NOMO-1 treated with dmso at 0.1 percent for 144 hours (cell line): ENCODE results near the gene ESR1.
"Not testable (repeated sequence)": the region's sequence is repeated elsewhere in the genome, so short reads cannot be mapped to it uniquely, and the experiment has no call there.

Source experiments
- DNase-seq: peaks from one replicate; lab custom pipeline; 2025; ENCODE audit not compliant: unreplicated experiment; lab: John Stamatoyannopoulos, UW

The ESR1 gene

DNA sequence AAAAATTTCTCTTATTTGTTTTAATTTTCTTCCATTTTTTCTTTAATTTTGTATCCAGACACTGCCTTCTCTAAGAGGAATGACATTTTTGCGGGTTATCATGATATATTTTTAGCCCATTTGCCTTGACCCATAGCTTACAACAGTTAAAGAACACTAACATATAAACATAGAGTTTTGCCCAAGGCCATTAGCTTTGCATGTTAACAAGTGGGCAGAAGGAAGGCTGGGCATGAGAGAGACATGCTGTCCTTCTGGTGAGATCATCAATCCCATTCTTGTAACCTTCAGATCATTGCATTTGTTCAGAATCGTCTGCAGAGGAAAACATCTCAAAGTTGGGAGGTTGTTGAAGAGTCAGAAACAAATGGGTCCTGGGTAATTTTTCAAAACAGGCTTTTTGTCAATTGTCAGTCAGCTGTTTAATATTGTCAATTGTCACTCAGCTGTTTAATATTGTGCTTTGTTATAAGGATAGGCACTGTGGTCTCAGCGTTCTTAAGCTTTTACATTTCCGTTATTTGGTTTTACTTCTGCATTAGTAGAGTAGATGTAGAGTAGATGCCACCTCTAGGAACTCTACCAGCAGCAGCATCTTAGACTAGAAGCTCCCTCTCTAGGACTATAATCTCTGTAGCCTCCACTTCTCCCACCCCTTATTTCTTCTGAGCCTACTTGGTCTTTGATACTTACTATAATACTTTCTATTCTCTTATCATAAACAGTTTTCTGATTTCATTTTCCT, 243.1 kb downstream of the ESR1 start:
- no peak for DNase-seq

DNA sequence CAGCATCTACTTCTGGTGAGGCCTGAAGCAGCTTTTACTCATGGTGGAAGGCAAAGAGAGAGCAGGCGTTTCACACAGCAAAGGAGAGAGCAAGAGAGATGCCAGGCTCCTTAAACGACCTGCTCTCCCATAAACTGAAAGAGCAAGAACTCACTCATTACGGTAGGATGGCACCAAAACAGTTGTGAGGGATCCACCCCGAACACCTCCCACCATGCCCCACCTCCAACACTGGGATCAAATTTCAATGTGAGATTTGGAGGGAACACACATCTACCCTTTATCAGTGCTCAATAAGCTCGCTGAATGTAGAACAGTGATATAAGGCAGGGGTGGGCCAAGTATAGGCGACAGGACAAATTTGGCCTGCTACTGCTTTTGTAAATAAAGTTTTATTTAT, 244.6 kb downstream of the ESR1 start:
- no peak for DNase-seq

DNA sequence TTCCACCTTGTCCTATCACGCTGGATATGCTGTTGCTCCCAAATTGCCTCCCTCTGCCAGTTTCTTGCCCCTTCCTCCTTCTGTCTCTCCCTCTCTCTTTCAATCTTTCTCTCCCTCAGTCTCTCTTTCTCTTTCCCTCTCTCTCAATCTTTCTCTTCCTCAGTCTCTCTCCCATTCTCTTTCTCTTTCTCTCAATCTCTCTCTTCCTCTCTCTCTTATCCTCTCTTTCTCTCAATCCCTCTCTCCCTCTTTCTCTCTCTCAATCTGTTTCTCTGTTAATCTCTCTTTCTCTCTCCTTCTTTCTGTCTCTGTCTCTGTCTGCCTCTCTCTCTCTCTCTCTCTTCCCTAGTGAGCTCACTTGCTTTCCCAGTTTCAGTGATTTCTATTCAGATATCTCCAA, 245.8 kb downstream of the ESR1 start:
- DNase-seq, result no peak

DNA sequence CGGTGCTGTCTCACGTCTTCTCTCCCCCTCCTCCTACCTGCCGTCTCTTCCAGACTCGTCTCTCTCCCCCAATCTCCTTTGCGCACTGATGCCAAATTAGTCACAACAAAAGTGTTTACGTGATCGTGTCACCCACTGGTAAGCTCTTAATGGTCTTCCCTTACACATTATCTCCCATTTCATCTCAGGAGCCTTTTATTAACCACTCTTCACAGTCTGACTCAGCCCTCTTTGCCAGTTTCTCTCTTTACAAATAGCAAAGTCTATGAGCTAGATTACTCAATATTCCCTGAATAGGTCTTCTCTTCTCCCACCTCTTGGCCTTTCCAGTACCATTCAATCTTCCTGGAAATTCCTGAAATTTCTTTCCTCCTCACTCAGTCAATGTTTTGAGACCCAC, 247.0 kb downstream of the ESR1 start:
- no peak for DNase-seq

DNA sequence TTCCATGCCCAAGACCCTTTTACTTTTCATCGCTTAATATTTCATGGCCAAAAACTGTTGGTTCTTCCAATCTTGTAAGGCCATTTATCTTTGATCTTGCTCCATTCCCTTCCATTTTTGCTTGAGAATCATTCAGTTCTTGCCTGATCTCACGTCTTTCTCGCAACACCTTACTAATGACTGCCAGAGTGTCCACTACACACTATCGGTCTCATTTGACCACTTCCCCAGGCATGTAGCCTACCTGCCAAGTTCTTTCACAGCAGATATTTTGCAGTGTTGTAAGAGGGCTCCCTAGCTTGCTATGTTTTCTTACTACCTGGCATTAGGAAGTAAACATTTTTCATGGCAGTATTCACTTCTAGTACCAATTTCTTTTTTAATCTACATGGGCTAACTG, 248.0 kb downstream of the ESR1 start:
- no peak for DNase-seq

DNA sequence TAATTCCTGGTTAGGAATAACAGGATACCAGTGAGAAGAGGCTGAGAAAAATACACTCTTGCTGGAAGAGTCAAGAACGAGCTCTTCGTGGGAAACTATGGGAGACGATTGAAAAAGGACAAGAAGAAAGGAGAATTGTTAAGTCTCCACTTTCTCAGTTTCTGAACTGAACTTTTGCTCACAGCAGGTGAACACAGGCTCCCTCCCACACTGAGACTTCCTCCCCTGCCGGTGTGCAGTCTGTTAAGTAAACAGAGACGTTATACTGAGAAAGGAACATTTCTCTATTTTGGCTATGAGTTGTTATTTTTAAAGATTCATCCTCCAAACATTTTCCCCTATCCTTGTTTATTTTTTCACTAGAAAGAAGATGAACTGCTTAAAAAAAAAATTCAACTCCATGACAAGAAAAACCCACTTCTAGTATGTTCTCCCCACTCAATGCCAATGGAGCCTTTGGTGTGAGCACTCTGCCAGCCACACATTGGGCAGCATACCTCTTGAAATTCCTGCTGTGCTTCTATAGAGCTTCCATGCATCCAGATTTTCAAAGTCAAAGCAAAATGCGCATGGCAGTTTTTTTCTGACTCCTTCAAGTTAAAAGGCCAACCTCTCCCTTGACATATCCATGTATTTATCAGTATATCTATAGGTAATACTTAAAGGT, 250.5 kb downstream of the ESR1 start:
- no peak for DNase-seq

DNA sequence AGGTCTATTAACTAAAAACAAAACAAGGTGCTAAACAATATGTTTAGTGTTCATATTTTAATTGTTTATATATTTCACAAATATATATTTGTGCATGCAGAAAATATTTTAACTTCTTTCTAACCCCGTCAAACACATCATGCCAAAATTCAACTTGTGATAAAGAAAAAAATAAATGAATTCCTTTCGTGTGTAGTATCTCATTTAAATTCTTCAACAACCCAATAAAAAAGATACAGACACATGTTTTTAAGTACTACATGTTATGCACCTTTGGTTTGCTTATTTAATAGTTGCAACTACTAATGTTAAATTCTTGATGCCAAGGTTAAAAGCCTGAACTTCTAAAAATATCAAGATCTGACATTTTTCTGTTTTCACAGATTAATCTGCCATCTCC, 252.4 kb downstream of the ESR1 start:
- no peak for DNase-seq

DNA sequence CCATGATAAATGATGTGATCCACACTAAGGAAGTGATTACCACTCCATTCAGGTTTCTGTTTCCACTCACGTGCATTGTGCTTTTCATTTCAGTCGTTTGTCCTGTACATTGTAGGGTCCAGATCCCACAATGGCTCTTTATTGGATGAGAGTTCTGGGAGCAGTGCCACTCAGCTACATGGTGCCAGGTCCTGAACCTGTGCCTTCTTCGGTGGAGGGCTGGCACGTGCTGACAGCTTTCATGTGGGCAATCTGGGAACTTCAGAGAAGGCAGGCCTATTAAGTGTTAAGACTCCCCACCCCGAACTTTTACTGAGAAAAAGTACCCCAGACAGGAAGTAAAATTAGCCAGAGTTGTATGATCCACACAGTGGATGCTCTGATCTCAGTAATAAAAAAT, 255.0 kb downstream of the ESR1 start:
- DNase-seq, result no peak

DNA sequence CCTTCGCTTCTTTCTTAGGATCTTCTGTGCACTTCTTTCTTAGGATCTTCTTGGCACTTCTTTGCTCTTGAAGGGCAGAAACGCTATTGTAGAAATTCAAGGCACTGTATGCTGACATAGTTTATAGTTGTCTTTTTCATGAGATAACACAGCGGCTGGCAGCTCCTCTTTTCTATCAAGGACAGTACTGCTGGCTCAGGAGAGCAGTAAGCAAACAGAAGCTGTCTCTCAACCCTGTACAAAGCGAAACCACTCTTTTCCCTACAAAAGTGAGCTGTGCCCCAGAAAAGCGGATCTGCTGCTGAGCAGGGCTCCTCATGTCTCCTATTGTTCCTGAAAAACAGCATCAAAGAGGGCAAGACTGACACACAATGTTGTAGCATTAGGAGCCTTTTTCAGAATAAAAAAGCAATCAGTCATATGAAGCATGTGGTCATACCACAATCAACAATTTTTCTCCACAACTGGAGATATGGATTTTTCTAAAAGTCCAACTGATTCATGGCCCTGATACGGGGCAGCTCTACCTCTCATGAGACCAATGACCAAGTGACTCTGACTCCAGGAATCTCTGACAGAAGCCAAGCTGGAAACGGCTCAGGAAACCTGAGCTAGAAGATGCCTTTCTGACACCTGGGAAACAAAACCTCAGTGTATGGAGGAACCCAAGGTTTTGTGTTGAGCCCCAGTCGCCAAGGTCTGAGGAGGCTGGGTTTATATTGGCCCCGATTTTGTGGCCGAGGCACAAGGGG, 255.9 kb downstream of the ESR1 start:
- DNase-seq, result no peak

DNA sequence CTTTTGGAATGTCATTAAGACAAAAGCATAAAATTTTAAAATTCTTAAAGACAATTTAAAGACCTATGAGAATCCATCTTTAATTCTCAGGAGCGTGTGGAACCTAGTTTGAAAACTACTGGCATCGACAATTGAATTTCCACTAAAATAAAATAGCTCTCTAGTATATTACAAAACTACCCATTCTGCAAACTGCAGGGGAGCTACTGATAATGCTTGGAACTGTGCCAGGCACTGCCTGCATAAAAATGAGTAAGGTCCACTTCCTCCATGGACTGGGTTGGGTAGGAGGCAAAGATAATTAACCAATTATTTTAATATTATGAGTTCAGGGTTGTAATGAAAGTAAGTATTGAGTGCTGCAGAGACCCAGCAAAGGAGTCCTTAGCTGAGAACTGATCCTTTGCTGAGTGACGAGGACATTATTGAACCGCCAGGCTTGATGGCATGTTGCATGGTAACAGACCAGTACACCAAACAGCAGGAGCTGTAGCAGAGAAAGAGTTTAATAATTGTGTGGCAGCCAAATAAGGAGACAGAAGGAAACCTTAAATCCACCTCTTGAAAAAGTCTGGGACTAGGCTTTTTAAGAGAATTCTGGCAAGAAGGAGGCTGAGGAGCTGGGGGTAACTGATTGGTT, 261.3 kb downstream of the ESR1 start:
- DNase-seq, result no peak

DNA sequence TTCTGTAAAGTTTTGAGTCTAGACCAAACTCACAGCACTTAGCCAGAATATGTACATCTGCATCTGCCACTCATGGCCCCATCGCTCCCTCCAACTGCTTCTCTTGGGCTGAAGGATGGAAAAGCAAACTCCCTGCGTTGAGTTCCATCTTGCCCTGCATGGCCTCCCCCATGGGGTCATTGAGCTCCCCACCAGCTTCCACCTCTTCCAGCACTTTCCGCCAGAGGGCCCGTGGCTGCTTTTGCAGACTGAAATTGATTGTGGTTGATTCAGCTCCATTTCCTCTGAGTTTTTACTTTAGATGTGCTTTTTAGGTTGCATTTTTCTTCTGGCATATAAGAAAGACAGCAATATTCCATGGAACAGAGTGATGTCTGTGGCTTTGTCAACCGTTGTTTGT, 263.1 kb downstream of the ESR1 start:
- no peak for DNase-seq

DNA sequence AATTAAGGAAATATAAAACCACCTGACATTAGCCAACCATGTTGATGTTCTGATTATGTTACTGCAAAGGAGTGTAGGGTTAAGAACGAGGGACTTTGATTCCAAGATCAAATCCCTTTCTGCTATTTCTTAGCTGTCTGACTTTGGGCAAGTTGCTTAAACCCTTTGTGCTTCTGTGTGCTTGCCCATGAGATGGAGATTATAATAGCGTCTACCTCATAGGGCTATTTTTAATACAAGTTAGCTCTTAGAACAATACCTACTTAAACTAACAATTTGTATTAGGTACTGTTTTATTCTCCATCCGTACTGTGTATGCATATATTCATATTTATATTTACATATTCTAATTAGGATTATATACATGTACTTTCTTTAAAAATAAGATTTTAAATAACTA, 263.8 kb downstream of the ESR1 start:
- no peak for DNase-seq

DNA sequence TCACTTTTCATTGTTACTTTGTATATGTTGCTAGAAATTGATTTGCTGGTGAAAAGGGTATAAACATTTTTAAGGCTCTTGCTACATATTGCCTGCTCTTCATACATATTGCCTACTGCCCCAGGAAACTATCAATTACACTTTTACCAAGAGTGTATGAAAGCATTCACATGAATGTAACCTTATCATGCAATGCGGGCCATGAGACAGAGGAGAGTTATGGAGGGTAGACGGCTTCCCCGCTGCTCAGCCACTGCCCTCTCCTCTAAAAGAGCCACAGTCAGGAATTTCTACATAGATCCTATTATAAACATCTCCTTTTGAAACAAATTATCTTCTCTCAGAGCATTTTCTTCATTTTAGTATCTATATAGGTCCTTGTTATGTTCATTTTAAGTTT, 264.4 kb downstream of the ESR1 start:
- no peak for DNase-seq

DNA sequence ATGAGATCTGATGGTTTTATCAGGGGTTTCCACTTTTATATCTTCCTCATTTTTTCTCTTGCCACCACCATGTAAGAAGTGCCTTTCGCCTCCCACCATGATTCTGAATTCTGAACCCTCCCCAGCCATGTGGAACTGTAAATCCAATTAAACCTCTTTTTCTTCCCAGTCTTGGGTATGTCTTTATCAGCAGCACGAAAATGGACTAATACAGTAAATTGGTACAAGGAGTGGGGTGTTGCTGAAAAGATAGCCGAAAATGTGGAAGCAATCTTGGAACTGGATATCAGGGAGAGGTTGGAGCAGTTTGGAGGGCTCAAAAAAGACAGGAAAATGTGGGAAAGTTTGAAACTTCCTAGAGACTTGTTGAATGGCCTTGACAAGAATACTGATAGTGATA, 268.8 kb downstream of the ESR1 start:
- DNase-seq, result not testable (repeated sequence)

DNA sequence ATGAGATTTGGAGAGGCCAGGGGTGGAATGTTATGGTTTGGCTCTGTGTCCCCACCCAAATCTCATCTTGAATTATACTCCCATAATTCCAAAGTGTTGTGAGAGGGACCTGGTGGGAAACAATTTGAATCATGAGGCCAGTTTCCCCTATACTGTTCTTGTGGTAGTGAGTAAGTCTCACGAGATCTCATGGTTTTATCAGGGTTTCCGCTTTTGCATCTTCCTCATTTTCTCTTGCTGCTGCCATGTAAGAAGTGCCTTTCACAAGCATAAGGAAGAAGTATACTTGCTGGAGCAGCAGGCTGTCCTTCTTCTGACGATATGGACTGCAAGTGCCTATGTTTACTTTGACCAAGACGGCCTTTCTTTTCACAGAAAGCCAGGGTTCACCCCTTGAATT, 270.5 kb downstream of the ESR1 start:
- no peak for DNase-seq

DNA sequence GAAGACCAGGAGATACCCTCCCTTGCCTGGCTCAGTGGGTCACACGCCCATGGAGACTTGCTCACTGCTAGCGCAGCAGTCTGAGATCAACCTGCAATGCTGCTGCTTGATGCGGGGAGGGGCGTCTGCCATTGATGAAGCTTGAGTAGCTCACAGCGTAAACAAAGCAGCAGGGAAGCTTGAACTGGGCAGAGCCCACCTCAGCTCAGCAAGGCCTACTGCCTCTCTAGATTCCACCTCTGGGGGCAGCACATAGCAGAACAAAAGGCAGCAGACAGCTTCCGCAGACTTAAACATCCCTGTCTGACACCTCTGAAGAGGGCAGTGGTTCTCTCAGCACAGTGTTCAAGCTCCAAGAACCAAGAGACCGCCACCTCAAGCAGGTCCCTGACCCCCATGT, 271.3 kb downstream of the ESR1 start:
- no peak for DNase-seq

DNA sequence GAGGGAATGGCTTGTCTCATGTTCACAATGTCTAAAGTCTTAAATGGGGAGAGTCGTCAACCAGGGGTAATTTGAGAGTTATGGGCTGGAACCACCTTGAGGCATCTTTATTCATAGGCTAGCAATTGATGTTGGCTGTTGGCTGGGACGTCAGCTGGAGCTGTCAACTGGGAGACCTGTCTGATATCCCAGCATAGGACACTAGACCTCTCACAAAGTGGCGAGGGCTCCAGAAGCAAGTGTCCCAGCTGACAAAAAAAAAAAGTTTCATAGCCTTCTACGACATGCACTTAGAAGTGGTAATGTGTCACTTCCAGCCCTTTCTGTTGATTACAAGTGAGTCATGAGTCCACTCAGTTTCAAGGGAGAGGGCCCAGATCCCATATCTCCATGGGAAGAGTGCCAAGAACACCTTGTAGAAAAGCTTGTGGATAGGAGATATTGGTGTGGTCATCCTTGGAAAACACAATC, 278.0 kb downstream of the ESR1 start:
- DNase-seq, result no peak

DNA sequence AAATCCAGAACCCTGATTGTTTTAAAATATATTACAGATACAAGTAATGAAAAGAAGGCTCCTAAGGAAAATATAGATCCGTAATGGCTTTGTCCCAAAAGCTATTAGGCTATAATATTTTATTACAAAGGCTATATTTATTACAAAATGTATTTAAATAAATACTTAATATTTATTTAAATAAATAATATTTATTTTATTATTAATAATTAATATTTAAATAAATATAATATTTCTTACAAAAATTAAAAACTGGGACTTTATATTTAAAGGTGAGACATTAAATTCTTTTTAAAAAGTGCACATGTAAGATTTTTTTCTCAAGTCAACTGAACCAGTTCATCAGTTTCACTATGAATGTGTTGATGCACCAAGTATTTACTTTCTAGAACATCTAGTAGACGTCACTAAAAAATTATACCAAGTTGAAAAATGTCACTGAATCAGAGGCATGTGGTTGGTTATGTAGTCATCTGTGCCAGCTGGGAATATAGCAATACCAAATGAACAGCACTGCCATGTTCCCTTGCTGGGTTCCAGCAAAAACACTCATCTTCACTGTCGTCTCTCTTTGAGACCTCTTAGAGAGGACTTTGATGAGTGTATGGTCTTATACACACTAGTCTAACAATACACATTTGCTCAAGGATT, 278.9 kb downstream of the ESR1 start:
- no peak for DNase-seq

DNA sequence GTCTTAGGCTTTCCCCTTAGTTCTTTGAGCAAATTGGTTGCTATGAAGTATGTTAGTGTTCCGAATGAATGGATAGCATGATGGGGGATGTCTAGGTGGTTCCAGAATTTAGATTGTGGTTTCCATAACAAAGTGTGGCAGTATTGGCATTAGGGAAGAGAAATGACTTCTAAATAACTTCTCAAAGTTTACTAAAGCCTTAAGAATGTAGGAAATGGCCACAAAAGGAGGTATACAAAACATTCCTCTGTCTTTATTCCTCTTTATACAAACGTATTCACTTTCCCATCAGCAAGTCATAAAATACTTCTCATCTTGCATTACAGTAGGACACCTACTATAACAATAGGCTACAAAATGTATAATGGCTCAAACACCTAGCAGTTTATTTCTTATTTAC, 279.6 kb downstream of the ESR1 start:
- no peak for DNase-seq

DNA sequence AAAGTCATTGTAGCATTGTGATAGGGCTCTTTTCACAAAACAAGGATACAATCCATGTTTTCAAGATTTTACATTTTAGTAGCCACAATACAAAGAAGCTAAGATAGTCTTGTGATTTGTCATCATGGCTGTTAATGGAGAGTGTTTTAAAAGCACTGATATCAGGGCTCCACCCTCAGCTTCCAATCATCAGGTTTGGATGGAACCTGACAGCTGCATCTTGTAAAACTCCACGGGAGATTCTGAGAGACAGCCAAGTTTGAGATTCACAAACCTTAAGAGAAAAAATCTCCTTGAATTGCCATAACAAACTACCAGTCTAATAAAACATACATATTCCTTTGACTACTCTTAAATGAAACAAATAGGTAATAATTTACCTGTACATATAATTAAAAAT, 280.2 kb downstream of the ESR1 start:
- no peak for DNase-seq

DNA sequence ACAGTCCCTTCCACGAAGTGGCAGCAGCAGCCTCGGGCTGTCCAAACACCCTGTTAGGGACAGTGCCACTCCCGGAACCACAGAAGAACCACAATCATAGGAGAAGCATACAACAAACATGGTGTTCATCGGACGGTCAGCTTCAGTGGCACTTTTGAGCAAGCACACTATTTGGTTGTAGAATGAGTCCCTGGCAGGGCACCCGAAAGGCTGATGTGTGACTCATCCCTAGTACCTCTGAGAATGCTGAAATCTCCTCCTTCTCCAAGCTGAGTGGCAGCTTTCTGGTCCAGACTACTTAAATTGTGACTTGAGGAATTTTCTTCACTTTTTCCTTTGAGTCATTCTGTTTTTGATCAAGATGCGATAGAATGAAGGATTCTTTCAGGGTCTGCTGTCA, 282.5 kb downstream of the ESR1 start:
- DNase-seq, result no peak
